Ramos (cell line): Measurements from ENCODE around the gene FGFRL1.
"Not testable (repeated sequence)": the region's sequence is repeated elsewhere in the genome, so short reads cannot be mapped to it uniquely, and the experiment has no call there.

Experiments
- in situ Hi-C: fragments of 300-500 bp; cut with MboI; formaldehyde crosslinking; loops from one replicate; pipeline ENCODE4 v1.14.3; 2022; ENCODE audit warnings: low sequenced_read_pairs; ENCODE audit not compliant: unreplicated experiment

FGFRL1 gene

GRCh38 chr4:1035510-1035909 lies 24.1 kb downstream of the FGFRL1 start:
- in situ Hi-C loops, result no loop called here

- in situ Hi-C loops, result no loop called here
Measured at GRCh38 chr4:1036095-1036494, 24.7 kb downstream of the FGFRL1 start.

- in situ Hi-C loops, result no loop called here
Measured at GRCh38 chr4:1036976-1037810, 25.8 kb downstream of the FGFRL1 start.

- in situ Hi-C loops, result no loop called here
Measured at GRCh38 chr4:1038948-1039492, 27.6 kb downstream of the FGFRL1 start.

GRCh38 chr4:1039493-1040343 lies 28.3 kb downstream of the FGFRL1 start:
- in situ Hi-C loops, result no loop called here

GRCh38 chr4:1040344-1041146 lies 29.1 kb downstream of the FGFRL1 start:
- in situ Hi-C loops, result no loop called here

GRCh38 chr4:1041147-1041935 lies 29.9 kb downstream of the FGFRL1 start:
- in situ Hi-C loops, result no loop called here

GRCh38 chr4:1041936-1042330 lies 30.5 kb downstream of the FGFRL1 start:
- in situ Hi-C loops, result no loop called here

GRCh38 chr4:1042352-1043055 lies 31.1 kb downstream of the FGFRL1 start:
- in situ Hi-C loops, result no loop called here

GRCh38 chr4:1043162-1043561 lies 31.7 kb downstream of the FGFRL1 start:
- in situ Hi-C loops, result no loop called here

GRCh38 chr4:1043651-1044468 lies 32.4 kb downstream of the FGFRL1 start:
- in situ Hi-C loops, result no loop called here

- in situ Hi-C loops, result no loop called here
Measured at GRCh38 chr4:1044469-1045192, 33.2 kb downstream of the FGFRL1 start.

GRCh38 chr4:1045193-1045594 lies 33.8 kb downstream of the FGFRL1 start:
- in situ Hi-C loops, result no loop called here

- in situ Hi-C loops, result no loop called here
Measured at GRCh38 chr4:1045595-1046201, 34.3 kb downstream of the FGFRL1 start.

- in situ Hi-C loops, result not testable (repeated sequence)
Measured at GRCh38 chr4:1046581-1047011, 35.2 kb downstream of the FGFRL1 start.

- in situ Hi-C loops, result no loop called here
Measured at GRCh38 chr4:1047106-1047975, 35.9 kb downstream of the FGFRL1 start.
